Activated CD4-positive, alpha-beta T cell treated with anti-CD3 and anti-CD28 coated beads for 36 hours (primary cell): ENCODE data around the gene PDCD11. TPM values are rescaled to one million over a fixed set of nuclear protein-coding genes. Genes with fewer than 3 reads are reported as not detected.
"Not testable (repeated sequence)": the region's sequence is repeated elsewhere in the genome, so short reads cannot be mapped to it uniquely, and the experiment has no call there.

Source experiments
- ATAC-seq: fragments of 200-7000 bp; cut with Tn5 transposase; one replicate; pipeline ENCODE4 v1.10.0; 2021; ENCODE audit warnings: mild to moderate bottlenecking, moderate library complexity
- CTCF ChIA-PET: fragments of 350-600 bp; sonication (Branson Sonifier 250); formaldehyde crosslinking; loops from one replicate; lab custom pipeline; 2021; ENCODE audit warnings: antibody characterized with exemption; lab: Charles Lee
- POLR2A ChIA-PET: fragments of 350-600 bp; sonication (Branson Sonifier 250); formaldehyde crosslinking; loops from one replicate; lab custom pipeline; 2021; ENCODE audit warnings: antibody characterized with exemption, inconsistent platforms; lab: Charles Lee
- DNase-seq: peaks from one replicate; pipeline ENCODE4 v3.0.0-alpha.2; 2020
- H3K27ac Mint-ChIP-seq: one replicate; pipeline ENCODE4 v1.8.0; 2021; ENCODE audit warnings: mixed read lengths
- H3K27me3 Mint-ChIP-seq: one replicate; pipeline ENCODE4 v1.8.0; 2021; ENCODE audit warnings: mixed read lengths
- H3K36me3 Mint-ChIP-seq: one replicate; pipeline ENCODE4 v1.8.0; 2021; ENCODE audit warnings: low read depth, mixed read lengths
- H3K4me1 Mint-ChIP-seq: one replicate; pipeline ENCODE4 v1.8.0; 2021; ENCODE audit warnings: mixed read lengths
- H3K4me3 Mint-ChIP-seq: one replicate; pipeline ENCODE4 v1.8.0; 2021; ENCODE audit warnings: mild to moderate bottlenecking, moderate library complexity, mixed read lengths
- H3K9me3 Mint-ChIP-seq: one replicate; pipeline ENCODE4 v1.8.0; 2021; ENCODE audit warnings: low read depth, mixed read lengths
- intact Hi-C, 2 experiments: fragments of 100-400 bp; cut with DNase I in 1 of 2; cut with micrococcal nuclease in 1 of 2; formaldehyde crosslinking; loops; one replicate each; pipeline versions ENCODE4 v1.14.2 to v1.15.1; 2022 to 2024; cut with DNase I, micrococcal nuclease
- total RNA-seq, 2 experiments: library from RNA; stranded (reverse); gene quantifications; one replicate each; pipeline ENCODE4 v1.2.3, GENCODE V29; 2021

Gene PDCD11
- total RNA-seq, 2 experiments from 2014 or later: 60.6 to 73.8 TPM

DNA sequence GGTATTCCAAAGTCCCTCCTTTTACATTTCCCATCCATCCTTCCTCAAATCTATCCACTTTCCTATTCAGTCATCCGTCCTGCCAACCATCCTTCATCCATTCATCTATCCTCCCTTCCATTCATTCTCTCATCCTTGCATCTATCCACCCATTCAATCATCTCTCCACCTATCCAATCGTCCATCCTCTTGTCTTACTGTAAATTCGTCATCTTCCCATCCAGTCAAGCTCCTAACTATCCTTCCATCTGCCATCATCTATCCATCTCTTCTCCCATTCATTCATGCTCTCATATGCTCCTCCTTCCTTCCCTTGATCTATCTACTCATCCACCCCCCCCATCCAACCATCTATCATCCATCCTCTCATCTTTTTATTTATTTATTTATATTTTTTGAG, 77.7 kb downstream of the PDCD11 start:
- Mint-ChIP-seq H3K4me3 (no peak overlapping the region), H3K27me3 (no peaks in the 10 kb centered on the region), H3K27ac (no peak overlapping the region), H3K36me3 (no peaks in the 10 kb centered on the region), H3K4me1 (peaks cover 21% of the 10 kb centered on the region), H3K9me3 (no peaks in the 10 kb centered on the region)
- ChIA-PET CTCF (interaction anchor here (1.4 kb wide), 1 partner anchor 32 kb away, joined by 4 read pairs; no protein-coding TSS in a partner anchor), POLR2A (no interaction called here)
- ATAC-seq (no peak), DNase-seq (no peak)
- intact Hi-C loops: no loop called here

DNA sequence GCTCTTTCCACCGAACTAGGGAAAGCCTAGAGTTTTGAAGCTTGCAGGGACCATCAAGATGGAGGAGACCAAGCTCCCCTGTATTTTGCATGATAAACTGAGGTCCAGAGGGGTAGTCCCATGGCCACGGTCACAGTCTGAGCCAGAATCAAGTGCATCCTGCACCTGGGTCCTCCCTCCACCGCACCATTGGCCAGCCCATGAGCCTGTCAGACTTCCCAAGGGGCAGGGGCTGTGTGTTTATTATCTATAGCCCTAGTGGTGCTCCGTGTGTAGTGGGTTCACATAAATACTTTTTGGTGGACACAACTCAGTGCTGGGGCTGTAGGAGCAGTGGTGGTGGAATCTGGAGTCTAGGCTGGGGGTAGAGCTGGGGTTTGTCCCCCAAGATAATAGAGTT, 79.0 kb downstream of the PDCD11 start:
- Mint-ChIP-seq H3K9me3 (no peaks in the 10 kb centered on the region), H3K27ac (no peak overlapping the region), H3K27me3 (no peaks in the 10 kb centered on the region), H3K36me3 (no peaks in the 10 kb centered on the region), H3K4me3 (no peak overlapping the region), H3K4me1 (peaks cover 19% of the 10 kb centered on the region)
- POLR2A ChIA-PET: no interaction called here
- DNase-seq (no peak), ATAC-seq (no peak)
- intact Hi-C loops: no loop called here
- CTCF ChIA-PET: interaction anchor here (1.4 to 3.4 kb wide), 2 partner anchors 10 to 33 kb away, joined by 4 to 23 read pairs; no protein-coding TSS in a partner anchor

GRCh38 chr10:103476046-103476768, 79.8 kb downstream of the PDCD11 start:
- ChIA-PET POLR2A (no interaction called here), CTCF (interaction anchor here (0.8 to 3.4 kb wide), 3 partner anchors 9 to 50 kb away, joined by 3 to 23 read pairs (median 3); no protein-coding TSS in a partner anchor)
- H3K4me3 Mint-ChIP-seq: no peak overlapping the region
- no peaks in the 10 kb centered on the region for H3K9me3 Mint-ChIP-seq
- H3K27me3 Mint-ChIP-seq: no peaks in the 10 kb centered on the region
- H3K36me3 Mint-ChIP-seq: no peaks in the 10 kb centered on the region
- ATAC-seq: peak; percentile 57
- peaks cover 11% of the 10 kb centered on the region for H3K4me1 Mint-ChIP-seq
- intact Hi-C loops: no loop called here
- no peak overlapping the region for H3K27ac Mint-ChIP-seq
- DNase-seq: peak; percentile 42

DNA sequence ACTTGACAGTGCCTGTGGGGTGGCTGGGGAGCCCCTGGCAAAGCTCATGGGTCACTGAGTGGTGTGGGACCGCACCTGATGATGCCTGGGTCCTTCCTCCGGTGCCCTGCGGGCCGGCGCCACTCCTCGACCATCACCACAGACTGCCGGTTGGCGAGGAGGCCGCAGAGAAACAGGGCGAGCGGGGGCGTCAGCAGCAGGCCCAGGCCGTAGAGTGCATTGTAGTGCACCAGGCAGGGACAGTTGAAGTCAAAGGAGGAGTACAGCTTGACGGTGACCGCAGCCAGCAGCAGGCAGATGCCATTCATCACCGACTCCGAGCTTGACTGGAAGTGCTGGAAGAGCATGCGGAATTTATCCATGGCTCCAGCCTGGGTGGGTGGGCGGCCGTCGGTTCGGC, 82.2 kb downstream of the PDCD11 start:
- H3K4me3 Mint-ChIP-seq: no peak overlapping the region
- ChIA-PET CTCF (interaction anchor here (0.6 to 1.8 kb wide), 2 partner anchors 10 to 240 kb away, joined by 3 to 4 read pairs; no protein-coding TSS in a partner anchor), POLR2A (no interaction called here)
- no peaks in the 10 kb centered on the region for H3K36me3 Mint-ChIP-seq
- no peaks in the 10 kb centered on the region for H3K27me3 Mint-ChIP-seq
- DNase-seq (no peak), ATAC-seq (no peak)
- no peaks in the 10 kb centered on the region for H3K9me3 Mint-ChIP-seq
- intact Hi-C loops: no loop called here
- H3K27ac Mint-ChIP-seq: no peak overlapping the region
- H3K4me1 Mint-ChIP-seq: peaks cover 3% of the 10 kb centered on the region

GRCh38 chr10:103479135-103479534, 82.7 kb downstream of the PDCD11 start, which contains the start of gene CALHM3:
TSS of gene CALHM3 (minus strand) at chr10:103479240. CDS start at chr10:103479032, 208 bp downstream.
- Mint-ChIP-seq H3K4me1 (peaks cover 3% of the 10 kb centered on the region), H3K4me3 (no peak within 1 kb of the TSS), H3K27ac (no peak within 1 kb of the TSS), H3K36me3 (no peaks in the 10 kb centered on the region), H3K9me3 (no peaks in the 10 kb centered on the region), H3K27me3 (no peaks in the 10 kb centered on the region)
- CTCF ChIA-PET: interaction anchor here (1.8 kb wide), 1 partner anchor 10 kb away, joined by 4 read pairs; no protein-coding TSS in a partner anchor
- POLR2A ChIA-PET: no interaction called here
- ATAC-seq (no peak), DNase-seq (no peak)
- intact Hi-C loops: no loop called here

DNA sequence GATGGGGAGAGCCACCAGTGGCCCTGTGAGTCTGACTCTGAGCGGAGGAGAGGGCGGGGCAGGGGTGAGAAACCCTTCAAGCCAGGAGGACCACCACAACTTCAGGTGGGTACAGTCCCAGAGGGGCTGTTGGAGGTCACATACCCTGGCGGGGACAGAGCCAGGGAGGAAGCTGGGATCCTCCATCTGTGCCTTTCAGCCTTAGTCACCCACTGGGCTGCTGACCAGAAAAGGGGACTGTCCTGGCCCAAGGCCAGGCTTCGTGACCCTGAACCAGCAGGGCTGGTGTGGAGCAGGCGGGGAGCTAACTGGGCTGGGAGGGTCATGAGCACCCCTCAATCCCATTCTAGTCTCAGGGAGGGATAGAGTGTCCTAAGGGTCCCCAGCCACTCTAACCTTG, 84.1 kb downstream of the PDCD11 start:
- intact Hi-C loops: loop anchor here in 1 of 2 experiments (5.0 to 10.0 kb wide), 2 partner anchors 563 to 646 kb away; partner anchors contain the start of genes CNNM2 and CYP17A1

DNA sequence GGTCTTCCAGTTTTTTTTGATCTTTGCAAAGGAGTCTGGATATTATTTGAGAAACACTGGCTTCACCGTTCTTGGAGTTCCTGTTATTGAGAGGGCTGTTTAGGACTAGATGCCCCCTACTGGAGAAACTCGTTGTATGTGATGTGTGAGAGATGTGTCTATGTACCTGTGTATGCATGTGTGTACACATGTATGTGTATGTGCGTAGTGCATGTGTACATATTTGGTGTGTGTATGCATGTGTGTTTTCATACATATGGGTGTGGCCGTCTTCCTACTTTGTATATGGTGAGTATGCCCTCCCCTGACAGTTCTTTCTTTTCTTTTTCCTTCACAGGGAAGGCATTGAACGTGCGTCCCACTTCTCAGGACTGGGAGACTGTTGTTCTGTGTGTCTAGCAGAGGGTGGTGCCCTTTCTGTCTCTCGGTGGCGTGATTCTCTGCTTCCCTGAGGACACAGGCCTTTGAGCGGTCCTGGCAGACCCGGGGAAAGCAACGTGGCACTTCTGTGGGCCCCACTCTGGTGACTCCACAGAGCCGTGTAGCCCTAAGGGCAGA, 85.6 kb downstream of the PDCD11 start:
- ChIA-PET CTCF (interaction anchor here (1.8 kb wide), 1 partner anchor 64 kb away, joined by 15 read pairs; no protein-coding TSS in a partner anchor), POLR2A (no interaction called here)
- peak; percentile 69 for ATAC-seq
- H3K9me3 Mint-ChIP-seq: no peaks in the 10 kb centered on the region
- no peaks in the 10 kb centered on the region for H3K36me3 Mint-ChIP-seq
- H3K4me1 Mint-ChIP-seq: no peaks in the 10 kb centered on the region
- H3K4me3 Mint-ChIP-seq: no peak overlapping the region
- H3K27ac Mint-ChIP-seq: no peak overlapping the region
- intact Hi-C loops: loop anchor here (1.0 to 10.0 kb wide), 5 partner anchors 31 to 647 kb away; partner anchors contain the start of genes CNNM2 (in 1 of the 2) and CYP17A1 (in 1 of the 2)
- DNase-seq: no peak
- H3K27me3 Mint-ChIP-seq: no peaks in the 10 kb centered on the region

More for the DNA sequence above, 84.1 kb downstream of the PDCD11 start:
- ATAC-seq (no peak), DNase-seq (no peak)
- ChIA-PET CTCF (interaction anchor here (0.7 to 1.8 kb wide), 5 partner anchors 8 to 48 kb away, joined by 3 to 7 read pairs (median 4); no protein-coding TSS in a partner anchor), POLR2A (no interaction called here)
- no peaks in the 10 kb centered on the region for H3K9me3 Mint-ChIP-seq
- H3K36me3 Mint-ChIP-seq: no peaks in the 10 kb centered on the region
- peaks cover 3% of the 10 kb centered on the region for H3K4me1 Mint-ChIP-seq
- H3K27ac Mint-ChIP-seq: no peak overlapping the region
- no peak overlapping the region for H3K4me3 Mint-ChIP-seq
- H3K27me3 Mint-ChIP-seq: no peaks in the 10 kb centered on the region

DNA sequence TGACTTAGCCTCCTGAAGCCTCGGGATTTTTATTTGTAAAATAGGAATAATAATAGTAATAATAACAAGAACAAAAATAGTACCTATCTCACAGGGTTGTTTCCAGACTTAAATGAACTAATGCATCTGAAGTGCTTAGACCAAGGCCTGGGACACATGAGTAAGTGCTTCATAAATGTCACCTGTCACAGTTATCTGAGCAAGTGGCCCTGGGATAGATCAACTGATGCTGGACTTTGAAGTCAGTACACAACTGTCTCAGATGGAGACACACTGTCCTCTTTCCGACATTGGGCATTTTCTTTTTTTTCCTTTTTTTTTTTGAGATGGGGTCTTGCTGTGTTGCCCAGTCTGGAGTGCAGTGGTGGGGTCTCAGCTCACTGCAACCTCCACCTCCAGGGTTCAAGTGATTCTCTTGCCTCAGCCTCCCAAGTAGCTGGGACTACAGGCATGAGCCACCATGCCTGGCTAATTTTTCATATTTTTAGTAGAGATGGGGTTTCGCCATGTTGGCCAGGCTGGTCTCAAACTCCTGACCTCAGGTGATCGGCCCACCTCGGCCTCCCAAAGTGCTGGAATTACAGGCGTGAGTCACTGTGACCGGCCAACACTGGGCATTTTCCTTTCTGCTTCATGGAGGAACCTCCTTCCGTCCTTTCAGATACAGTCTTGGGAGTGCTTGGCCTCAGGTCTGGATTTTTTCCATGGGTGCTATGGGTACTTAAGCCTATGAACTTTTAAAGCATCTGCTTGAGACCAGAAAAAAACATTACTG, 90.4 kb downstream of the PDCD11 start:
- DNase-seq, H3K36me3 Mint-ChIP-seq, H3K27ac Mint-ChIP-seq, H3K27me3 Mint-ChIP-seq, H3K9me3 Mint-ChIP-seq, H3K4me3 Mint-ChIP-seq, POLR2A ChIA-PET, ATAC-seq: not testable (repeated sequence)
- CTCF ChIA-PET: interaction anchor here (0.6 to 2.7 kb wide), 13 partner anchors 11 to 104 kb away, joined by 3 to 23 read pairs (median 4); partner anchors contain the start of gene CALHM2
- intact Hi-C loops: loop anchor here in 1 of 2 experiments (10.0 kb wide), 1 partner anchor 652 kb away; the partner anchor contains the start of gene CYP17A1
- H3K4me1 Mint-ChIP-seq: peaks cover 15% of the 10 kb centered on the region

- H3K4me1 Mint-ChIP-seq: peaks cover 15% of the 10 kb centered on the region
- H3K4me3 Mint-ChIP-seq: no peak overlapping the region
- peaks cover 5% of the 10 kb centered on the region for H3K27me3 Mint-ChIP-seq
- CTCF ChIA-PET: no interaction called here
- no peak overlapping the region for H3K27ac Mint-ChIP-seq
- POLR2A ChIA-PET: no interaction called here
- no peak for ATAC-seq
- H3K9me3 Mint-ChIP-seq: no peaks in the 10 kb centered on the region
- intact Hi-C loops: loop anchor here in 1 of 2 experiments (10.0 kb wide), 1 partner anchor 653 kb away; the partner anchor contains the start of gene CYP17A1
- no peak for DNase-seq
- H3K36me3 Mint-ChIP-seq: no peaks in the 10 kb centered on the region
Observed at GRCh38 chr10:103487410-103487708, 90.9 kb downstream of the PDCD11 start.

DNA sequence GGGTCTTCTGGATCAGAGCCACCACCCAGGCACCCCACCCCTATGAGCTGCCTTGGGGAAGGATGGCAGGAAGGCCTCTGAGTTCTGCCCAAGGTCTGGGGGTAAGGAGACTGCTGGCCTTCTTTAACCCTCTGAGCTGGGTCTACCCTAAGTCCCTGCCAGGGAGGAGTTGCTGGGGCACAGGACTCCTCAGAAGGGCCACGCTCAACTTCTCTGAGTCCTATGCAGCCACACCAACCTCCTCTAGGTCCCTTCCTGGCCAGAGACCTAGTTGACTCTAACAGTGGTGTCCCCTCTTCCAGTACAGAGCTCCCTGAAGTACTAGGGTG, 94.5 kb downstream of the PDCD11 start:
- Mint-ChIP-seq H3K4me1 (peaks cover 25% of the 10 kb centered on the region), H3K36me3 (no peaks in the 10 kb centered on the region), H3K27ac (no peak overlapping the region), H3K27me3 (peaks cover 30% of the 10 kb centered on the region), H3K9me3 (no peaks in the 10 kb centered on the region), H3K4me3 (no peak overlapping the region)
- CTCF ChIA-PET: interaction anchor here (0.8 to 1.2 kb wide), 4 partner anchors 20 to 196 kb away, joined by 3 to 4 read pairs (median 4); partner anchors contain the start of genes ATP5MK, CALHM2 and PDCD11
- DNase-seq (no peak), ATAC-seq (peak; percentile 8)
- POLR2A ChIA-PET: no interaction called here
- intact Hi-C loops: loop anchor here in 1 of 2 experiments (5.0 kb wide), 1 partner anchor 91 kb away; no protein-coding TSS in a partner anchor
